ENCODE measurements around the gene IGF1R.

DNA sequence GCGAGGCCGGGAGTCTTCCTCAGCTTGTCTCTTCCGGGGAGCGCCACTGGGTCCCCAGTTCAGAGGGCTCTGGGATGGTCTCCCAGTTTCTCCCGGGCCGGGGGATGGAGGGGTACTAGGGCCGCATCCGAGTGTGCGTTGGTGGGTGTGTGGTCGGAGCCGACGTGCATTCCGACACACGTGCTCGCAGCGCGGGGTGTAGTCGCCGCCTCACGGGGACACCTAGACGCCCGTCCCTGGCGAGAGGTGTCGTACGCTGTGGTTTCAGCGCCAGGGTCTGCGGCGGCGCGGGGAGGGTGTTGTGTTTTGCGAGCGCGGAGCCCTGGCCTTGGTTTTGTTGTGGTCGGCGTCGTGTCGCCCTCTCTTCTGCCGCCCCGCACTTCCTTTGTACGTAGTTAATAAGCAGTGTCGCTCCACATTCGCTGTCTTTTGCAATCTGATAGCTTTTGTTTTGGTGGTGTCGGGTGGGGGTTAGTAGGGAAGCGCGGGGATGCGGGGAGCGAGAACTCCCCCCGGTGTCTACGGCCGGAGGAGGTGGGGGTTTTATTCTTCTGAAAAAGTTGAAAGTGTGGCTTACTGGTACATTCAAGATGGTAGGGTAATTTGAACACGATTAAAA is 2.2 kb downstream of the IGF1R start:
- TF ChIP-seq, protein P1, sequence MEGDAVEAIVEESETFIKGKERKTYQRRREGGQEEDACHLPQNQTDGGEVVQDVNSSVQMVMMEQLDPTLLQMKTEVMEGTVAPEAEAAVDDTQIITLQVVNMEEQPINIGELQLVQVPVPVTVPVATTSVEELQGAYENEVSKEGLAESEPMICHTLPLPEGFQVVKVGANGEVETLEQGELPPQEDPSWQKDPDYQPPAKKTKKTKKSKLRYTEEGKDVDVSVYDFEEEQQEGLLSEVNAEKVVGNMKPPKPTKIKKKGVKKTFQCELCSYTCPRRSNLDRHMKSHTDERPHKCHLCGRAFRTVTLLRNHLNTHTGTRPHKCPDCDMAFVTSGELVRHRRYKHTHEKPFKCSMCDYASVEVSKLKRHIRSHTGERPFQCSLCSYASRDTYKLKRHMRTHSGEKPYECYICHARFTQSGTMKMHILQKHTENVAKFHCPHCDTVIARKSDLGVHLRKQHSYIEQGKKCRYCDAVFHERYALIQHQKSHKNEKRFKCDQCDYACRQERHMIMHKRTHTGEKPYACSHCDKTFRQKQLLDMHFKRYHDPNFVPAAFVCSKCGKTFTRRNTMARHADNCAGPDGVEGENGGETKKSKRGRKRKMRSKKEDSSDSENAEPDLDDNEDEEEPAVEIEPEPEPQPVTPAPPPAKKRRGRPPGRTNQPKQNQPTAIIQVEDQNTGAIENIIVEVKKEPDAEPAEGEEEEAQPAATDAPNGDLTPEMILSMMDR (IDR thresholded peaks at IDR 0.05; ENCODE audit: control extremely low read depth in 1 of 3, insufficient read depth in 1 of 3, low read depth in 1 of 3, low read length in 3 of 3) = no peak
- no peak for TF ChIP-seq SP2 (IDR thresholded peaks at IDR 0.05; ENCODE audit: low read length)
- no peak for TF ChIP-seq POLR2A (IDR thresholded peaks at IDR 0.05; ENCODE audit: control extremely low read depth in 1 of 2, low read depth in 2 of 2, low read length in 2 of 2)
- TF ChIP-seq, protein P2, sequence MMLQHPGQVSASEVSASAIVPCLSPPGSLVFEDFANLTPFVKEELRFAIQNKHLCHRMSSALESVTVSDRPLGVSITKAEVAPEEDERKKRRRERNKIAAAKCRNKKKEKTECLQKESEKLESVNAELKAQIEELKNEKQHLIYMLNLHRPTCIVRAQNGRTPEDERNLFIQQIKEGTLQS (IDR thresholded peaks at IDR 0.05; ENCODE audit: insufficient read depth, low read depth, low read length) = no peak
- no peak for TF ChIP-seq POU5F1 (IDR thresholded peaks at IDR 0.05; ENCODE audit: low read depth, low read length)
- TF ChIP-seq CEBPB (IDR thresholded peaks at IDR 0.05; ENCODE audit: low read depth, low read length) = no peak
